ENCODE results near the gene CHD1. TPM values are rescaled to one million over a fixed set of nuclear protein-coding genes. Genes with fewer than 3 reads are reported as not detected.

Gene CHD1
- 10 to 100 TPM; 66.4 to 67.4 TPM for total RNA-seq

DNA sequence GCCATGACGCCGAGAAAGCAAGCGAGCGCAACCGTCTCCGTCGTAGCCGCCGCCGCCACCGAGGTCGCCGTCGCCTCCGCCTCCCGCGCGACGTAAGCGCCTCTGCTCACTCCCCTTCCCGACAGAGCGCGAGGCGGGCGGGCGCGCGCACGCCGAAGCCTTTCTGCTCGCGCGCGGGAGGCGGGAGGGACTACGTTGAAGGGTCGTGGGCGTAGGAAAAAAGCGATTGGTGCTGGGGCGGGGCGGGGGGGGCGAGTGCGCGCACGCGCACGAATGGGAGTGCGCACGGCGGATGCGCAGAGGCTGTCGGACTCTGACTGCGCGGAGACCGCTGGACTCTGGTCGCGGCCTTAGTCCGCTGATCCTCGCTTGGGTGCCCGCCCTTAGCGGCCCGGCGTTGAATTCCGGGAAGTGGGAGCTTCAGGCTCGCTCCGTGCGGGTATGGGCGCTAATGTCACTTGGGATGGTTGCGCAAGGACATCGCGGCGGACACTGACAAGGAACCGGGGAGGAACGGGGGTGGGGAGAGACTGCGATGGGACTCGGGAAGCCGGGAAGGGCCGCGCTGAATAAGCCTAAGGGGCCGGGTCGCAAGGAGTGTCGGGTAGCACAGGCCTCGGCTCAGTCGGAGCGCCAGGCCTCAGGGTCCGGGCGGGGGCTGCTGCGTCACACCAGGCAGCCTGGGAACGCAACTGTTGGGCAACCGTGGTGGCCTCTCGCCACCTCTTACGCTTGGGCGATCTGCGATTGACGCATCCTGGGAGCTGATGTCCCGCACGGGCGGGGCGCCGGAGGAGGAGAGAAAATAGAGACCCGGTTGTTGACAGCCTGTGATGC is at the start of gene CHD1:
CHD1 (minus strand) TSS at position 135 of the 837 bp plus-strand sequence. CDS start 2,621 bp downstream, outside the sequence.
- Mint-ChIP-seq H3K4me3 (peak within 1 kb of the TSS; percentile 98 to 99), H3K27me3 (ENCODE audit: low read depth) (no peaks in the 10 kb centered on the region), H3K4me1 (ENCODE audit: low read depth) (peaks cover 71% of the 10 kb centered on the region), H3K27ac (peak within 1 kb of the TSS; percentile 98), H3K9me3 (no peaks in the 10 kb centered on the region), H3K36me3 (ENCODE audit: insufficient read depth in 2 of 2) (peaks cover 9 to 22% of the 10 kb centered on the region in 2 donors)
- peak; percentile 80 to 81 for ATAC-seq (replicated peaks in 1 of 2)
- DNase-seq, result peak; percentile 96 to 98

DNA sequence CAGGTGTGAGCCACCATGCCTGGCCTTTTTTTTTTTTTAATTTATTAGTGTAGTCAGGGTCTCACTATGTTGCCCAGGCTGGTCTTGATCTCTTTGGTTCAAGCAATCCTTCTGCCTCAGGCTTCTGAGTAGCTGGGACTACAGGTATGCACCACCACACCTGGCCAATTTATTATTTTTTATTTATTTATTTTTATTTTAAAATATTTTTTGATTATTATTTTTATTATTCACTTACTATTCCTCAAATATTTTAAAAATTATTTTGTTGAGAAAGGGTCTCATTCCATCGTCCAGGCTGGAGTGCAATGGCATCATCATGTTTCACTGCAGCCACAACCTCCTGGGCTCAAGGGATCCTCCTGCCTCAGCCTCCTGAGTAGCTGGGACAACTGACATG is 49.7 kb upstream of the CHD1 start:
- DNase-seq (no peak), ATAC-seq (replicated peaks in 1 of 2) (no peak)
- Mint-ChIP-seq H3K9me3 (no peaks in the 10 kb centered on the region), H3K36me3 (ENCODE audit: insufficient read depth in 2 of 2) (no peaks in the 10 kb centered on the region), H3K27ac (no peak overlapping the region), H3K27me3 (ENCODE audit: low read depth) (no peaks in the 10 kb centered on the region), H3K4me3 (no peak overlapping the region), H3K4me1 (ENCODE audit: low read depth) (peaks cover 20% of the 10 kb centered on the region)

DNA sequence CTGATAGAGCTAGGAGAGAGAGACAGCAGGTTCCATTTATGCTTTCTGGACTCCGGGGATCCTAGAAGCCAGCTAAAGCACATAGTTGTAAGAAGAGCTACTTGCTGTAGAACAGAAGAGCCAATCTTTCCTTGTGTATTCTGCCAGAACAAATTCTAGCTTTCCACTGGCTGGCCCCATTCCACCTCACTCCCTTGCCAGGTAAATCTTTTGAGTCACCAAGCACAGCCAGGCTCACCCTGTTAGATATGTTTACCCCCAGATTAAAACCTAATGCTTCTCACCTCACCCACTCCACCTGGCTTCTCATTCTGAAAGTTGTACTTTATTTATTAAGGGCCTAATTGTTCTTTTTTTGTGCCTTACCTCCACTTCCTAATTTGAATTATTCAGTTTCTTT is 48.9 kb upstream of the CHD1 start:
- H3K27ac Mint-ChIP-seq, result no peak overlapping the region
- no peaks in the 10 kb centered on the region for H3K9me3 Mint-ChIP-seq
- no peaks in the 10 kb centered on the region for H3K27me3 Mint-ChIP-seq (ENCODE audit: low read depth)
- no peak overlapping the region for H3K4me3 Mint-ChIP-seq
- peaks cover 20% of the 10 kb centered on the region for H3K4me1 Mint-ChIP-seq (ENCODE audit: low read depth)
- no peaks in the 10 kb centered on the region for H3K36me3 Mint-ChIP-seq (ENCODE audit: insufficient read depth in 2 of 2)
- no peak for DNase-seq
- ATAC-seq (replicated peaks in 1 of 2), result no peak

DNA sequence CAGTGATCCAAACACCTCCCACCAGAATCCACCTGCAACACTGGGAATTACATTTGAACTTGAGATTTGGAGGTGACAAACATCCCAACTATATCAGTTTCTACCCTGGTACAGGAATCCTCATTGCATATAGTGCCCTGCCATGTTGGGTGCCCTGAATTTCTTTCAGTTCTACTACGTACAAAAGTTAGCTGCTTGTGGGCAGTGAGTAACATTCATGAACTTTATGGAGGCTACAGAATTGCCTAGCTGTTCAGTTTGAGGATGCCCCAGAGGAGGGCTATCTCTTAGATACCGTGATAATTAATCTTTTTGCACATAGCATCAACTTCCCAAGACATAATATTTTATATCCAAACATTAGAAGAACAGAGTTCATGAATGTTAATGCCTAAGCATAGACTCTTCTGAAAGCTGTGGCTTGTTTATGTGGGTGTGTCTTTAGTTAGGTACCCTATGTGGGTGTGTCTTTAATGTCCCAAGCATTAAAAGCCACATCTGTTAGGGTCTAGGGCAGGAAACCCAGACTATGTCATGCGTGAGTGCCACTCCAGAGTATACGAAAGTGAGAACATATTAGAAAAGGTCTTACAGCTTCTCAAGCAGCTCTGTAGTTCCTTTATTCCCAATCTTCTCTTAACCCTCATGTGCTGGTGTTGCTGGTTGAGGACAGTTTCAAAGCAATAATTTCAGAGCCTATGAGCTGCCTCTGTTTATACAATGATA is 47.0 kb upstream of the CHD1 start:
- ATAC-seq (replicated peaks in 1 of 2) (peak in 1 of 2 donors; percentile 49), DNase-seq (no peak)
- H3K27ac Mint-ChIP-seq, result no peak overlapping the region
- H3K9me3 Mint-ChIP-seq, result no peaks in the 10 kb centered on the region
- H3K4me1 Mint-ChIP-seq (ENCODE audit: low read depth), result peaks cover 20% of the 10 kb centered on the region
- no peaks in the 10 kb centered on the region for H3K36me3 Mint-ChIP-seq (ENCODE audit: insufficient read depth in 2 of 2)
- H3K27me3 Mint-ChIP-seq (ENCODE audit: low read depth), result no peaks in the 10 kb centered on the region
- no peak overlapping the region for H3K4me3 Mint-ChIP-seq

DNA sequence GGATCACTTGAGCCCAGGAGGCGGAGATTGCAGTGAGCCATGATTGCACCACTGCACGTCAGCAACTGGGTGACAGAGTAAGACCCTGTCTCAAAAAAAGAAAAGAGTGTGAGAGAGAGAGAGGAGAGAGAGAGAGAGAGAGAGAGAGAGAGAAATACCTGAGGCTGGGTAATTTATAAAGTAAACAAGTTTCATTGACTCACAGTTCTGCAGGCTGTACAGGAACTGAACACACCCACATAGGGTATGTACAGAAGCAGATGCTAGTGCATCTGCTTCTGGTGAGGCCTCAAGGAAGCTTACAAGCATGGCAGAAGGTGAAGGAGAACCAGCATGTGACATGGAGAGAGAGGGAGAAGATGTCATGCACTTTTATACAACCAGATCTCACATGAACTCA is 46.4 kb upstream of the CHD1 start:
- no peaks in the 10 kb centered on the region for H3K27me3 Mint-ChIP-seq (ENCODE audit: low read depth)
- ATAC-seq (replicated peaks in 1 of 2) (peak; percentile 53 to 73), DNase-seq (no peak)
- H3K27ac Mint-ChIP-seq, result no peak overlapping the region
- peaks cover 20% of the 10 kb centered on the region for H3K4me1 Mint-ChIP-seq (ENCODE audit: low read depth)
- H3K9me3 Mint-ChIP-seq, result no peaks in the 10 kb centered on the region
- no peak overlapping the region for H3K4me3 Mint-ChIP-seq
- H3K36me3 Mint-ChIP-seq (ENCODE audit: insufficient read depth in 2 of 2), result no peaks in the 10 kb centered on the region

DNA sequence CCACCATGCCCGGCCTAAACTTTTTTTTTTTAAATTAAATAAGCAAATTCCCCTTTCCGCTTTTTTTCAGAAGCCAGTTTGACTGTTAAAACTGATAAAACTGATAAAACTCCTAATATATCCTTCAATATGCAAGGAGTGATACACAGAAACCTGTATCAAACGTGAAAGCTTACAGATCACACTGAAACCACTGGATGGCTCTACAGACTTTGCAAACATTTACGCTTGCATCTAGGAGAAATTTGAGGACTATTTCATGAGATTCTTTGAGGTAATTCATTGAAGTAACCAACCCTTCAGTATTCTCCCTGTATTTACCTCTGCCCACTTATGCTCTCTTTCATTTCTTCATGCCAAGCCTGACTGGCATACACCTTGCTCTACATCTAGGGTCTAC is 40.6 kb upstream of the CHD1 start:
- Mint-ChIP-seq H3K27me3 (ENCODE audit: low read depth) (no peaks in the 10 kb centered on the region), H3K9me3 (peaks cover 0 to 5% of the 10 kb centered on the region in 2 donors), H3K4me3 (no peak overlapping the region), H3K4me1 (ENCODE audit: low read depth) (no peaks in the 10 kb centered on the region), H3K36me3 (ENCODE audit: insufficient read depth in 2 of 2) (peaks cover 0 to 8% of the 10 kb centered on the region in 2 donors), H3K27ac (no peak overlapping the region)
- no peak for DNase-seq
- ATAC-seq (replicated peaks in 1 of 2), result no peak

DNA sequence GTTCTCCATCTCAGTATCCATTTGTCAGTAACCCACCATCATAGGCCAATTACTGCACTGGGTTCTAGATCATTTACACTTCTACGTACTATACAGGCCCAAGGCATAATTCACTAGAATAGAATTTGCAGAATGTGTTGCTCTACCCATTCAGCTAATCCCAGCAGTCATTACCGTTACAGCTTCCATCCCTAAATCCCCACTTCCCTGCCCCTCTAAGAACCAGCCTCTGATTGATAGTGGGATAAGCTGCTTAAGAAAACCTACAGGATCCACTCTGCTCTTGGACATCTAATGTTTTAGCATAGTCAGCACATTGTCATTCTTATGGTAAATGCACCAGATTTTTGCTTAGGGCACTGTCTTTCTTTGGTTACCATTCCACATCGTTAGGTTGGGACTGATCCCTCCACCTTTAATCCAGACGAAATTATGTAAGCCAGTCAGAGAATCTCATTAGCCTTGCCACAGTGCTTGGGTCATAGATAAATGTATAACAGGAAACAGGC is 39.3 kb upstream of the CHD1 start:
- Mint-ChIP-seq H3K4me1 (ENCODE audit: low read depth) (no peaks in the 10 kb centered on the region), H3K27me3 (ENCODE audit: low read depth) (no peaks in the 10 kb centered on the region), H3K4me3 (no peak overlapping the region), H3K27ac (no peak overlapping the region), H3K36me3 (ENCODE audit: insufficient read depth in 2 of 2) (peaks cover 0 to 8% of the 10 kb centered on the region in 2 donors), H3K9me3 (peaks cover 0 to 5% of the 10 kb centered on the region in 2 donors)
- DNase-seq (no peak), ATAC-seq (replicated peaks in 1 of 2) (no peak)

DNA sequence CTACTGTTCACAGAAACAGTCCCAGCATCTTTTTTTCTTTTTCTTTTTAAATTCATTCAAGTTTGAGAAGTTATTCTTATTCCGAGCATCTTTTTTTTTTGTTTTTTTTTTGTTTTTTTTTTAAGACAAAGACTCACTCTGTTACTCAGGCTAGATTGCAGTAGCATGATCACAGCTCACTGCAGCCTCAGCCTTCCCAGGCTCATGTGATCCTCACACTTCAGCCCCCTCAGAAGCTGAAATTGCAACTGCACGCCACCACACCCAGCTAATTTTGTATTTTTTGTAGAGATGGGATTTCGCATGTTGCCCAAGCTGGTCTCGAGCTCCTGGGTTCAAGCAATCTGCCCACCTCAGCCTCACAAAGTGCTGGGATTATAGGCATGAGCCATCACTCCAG is 36.4 kb upstream of the CHD1 start:
- Mint-ChIP-seq H3K9me3 (peaks cover 0 to 5% of the 10 kb centered on the region in 2 donors), H3K27me3 (ENCODE audit: low read depth) (no peaks in the 10 kb centered on the region), H3K4me1 (ENCODE audit: low read depth) (no peaks in the 10 kb centered on the region), H3K4me3 (no peak overlapping the region), H3K27ac (no peak overlapping the region), H3K36me3 (ENCODE audit: insufficient read depth in 2 of 2) (peaks cover 0 to 8% of the 10 kb centered on the region in 2 donors)
- DNase-seq (no peak), ATAC-seq (replicated peaks in 1 of 2) (no peak)

DNA sequence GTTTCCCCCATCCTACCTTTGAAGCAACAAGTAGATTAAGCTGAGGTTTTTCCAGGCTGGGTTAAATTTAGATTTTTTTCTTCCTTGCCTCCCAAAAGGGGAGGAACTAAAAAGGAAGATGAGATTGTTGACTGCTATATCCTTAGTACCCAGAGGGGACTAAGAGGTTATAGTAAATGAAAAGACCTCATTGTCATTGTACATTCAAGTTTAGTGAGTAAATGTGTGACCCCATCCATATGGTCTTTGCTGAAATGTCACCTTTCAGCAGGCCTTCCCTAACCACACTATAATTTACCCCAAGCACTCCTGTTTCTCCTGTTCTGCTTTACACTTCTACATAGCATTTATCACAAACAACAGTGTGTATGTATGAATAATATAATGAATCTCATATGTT is 35.8 kb upstream of the CHD1 start:
- peaks cover 0 to 5% of the 10 kb centered on the region in 2 donors for H3K9me3 Mint-ChIP-seq
- peaks cover 0 to 8% of the 10 kb centered on the region in 2 donors for H3K36me3 Mint-ChIP-seq (ENCODE audit: insufficient read depth in 2 of 2)
- ATAC-seq (replicated peaks in 1 of 2) (no peak), DNase-seq (no peak)
- H3K4me3 Mint-ChIP-seq, result no peak overlapping the region
- H3K4me1 Mint-ChIP-seq (ENCODE audit: low read depth), result no peaks in the 10 kb centered on the region
- no peaks in the 10 kb centered on the region for H3K27me3 Mint-ChIP-seq (ENCODE audit: low read depth)
- no peak overlapping the region for H3K27ac Mint-ChIP-seq

DNA sequence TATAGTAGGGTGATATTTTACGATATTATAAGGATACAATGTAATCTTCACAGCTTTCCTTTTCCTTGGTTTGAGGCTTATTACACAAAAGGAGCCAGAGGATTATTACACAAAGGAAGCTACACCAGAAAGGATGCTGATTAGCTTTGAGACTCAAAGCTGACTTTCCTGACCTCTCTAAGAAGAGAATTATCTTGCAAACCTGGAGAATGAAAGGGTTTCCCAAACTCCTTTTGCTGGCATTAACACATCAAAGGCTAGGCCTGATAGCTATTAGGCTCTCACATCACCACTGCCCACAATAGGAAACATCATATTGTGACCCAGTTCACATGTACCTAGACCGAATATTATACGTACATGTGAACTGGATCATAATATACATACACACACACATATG is 34.2 kb upstream of the CHD1 start:
- Mint-ChIP-seq H3K27ac (no peak overlapping the region), H3K27me3 (ENCODE audit: low read depth) (no peaks in the 10 kb centered on the region)

DNA sequence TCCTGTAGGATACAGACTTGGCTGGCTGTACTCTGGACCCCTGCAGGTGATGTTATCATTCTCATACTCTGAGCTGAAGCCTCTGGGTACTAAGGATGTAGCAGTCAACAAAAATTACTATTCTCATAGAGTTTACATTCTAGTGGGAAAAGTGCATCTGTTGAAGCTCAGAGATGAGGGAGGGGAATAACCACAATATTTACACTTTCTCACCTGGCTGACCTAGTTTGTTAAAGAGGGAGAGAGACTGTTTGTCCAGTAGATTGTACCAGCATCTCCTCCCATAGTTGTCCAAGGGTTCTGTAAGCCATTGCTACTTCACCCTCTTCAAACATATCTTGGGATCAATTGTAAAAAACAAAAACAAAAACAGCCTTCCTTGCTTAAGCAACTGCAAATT is 33.8 kb upstream of the CHD1 start:
- Mint-ChIP-seq H3K27ac (no peak overlapping the region), H3K4me1 (ENCODE audit: low read depth) (no peaks in the 10 kb centered on the region), H3K9me3 (peaks cover 0 to 5% of the 10 kb centered on the region in 2 donors), H3K36me3 (ENCODE audit: insufficient read depth in 2 of 2) (peaks cover 0 to 8% of the 10 kb centered on the region in 2 donors), H3K27me3 (ENCODE audit: low read depth) (no peaks in the 10 kb centered on the region), H3K4me3 (no peak overlapping the region)
- no peak for DNase-seq
- no peak for ATAC-seq (replicated peaks in 1 of 2)

More for the DNA sequence above, 34.2 kb upstream of the CHD1 start:
- no peak overlapping the region for H3K4me3 Mint-ChIP-seq
- peaks cover 0 to 8% of the 10 kb centered on the region in 2 donors for H3K36me3 Mint-ChIP-seq (ENCODE audit: insufficient read depth in 2 of 2)
- DNase-seq (no peak), ATAC-seq (replicated peaks in 1 of 2) (no peak)
- no peaks in the 10 kb centered on the region for H3K4me1 Mint-ChIP-seq (ENCODE audit: low read depth)
- peaks cover 0 to 5% of the 10 kb centered on the region in 2 donors for H3K9me3 Mint-ChIP-seq

DNA sequence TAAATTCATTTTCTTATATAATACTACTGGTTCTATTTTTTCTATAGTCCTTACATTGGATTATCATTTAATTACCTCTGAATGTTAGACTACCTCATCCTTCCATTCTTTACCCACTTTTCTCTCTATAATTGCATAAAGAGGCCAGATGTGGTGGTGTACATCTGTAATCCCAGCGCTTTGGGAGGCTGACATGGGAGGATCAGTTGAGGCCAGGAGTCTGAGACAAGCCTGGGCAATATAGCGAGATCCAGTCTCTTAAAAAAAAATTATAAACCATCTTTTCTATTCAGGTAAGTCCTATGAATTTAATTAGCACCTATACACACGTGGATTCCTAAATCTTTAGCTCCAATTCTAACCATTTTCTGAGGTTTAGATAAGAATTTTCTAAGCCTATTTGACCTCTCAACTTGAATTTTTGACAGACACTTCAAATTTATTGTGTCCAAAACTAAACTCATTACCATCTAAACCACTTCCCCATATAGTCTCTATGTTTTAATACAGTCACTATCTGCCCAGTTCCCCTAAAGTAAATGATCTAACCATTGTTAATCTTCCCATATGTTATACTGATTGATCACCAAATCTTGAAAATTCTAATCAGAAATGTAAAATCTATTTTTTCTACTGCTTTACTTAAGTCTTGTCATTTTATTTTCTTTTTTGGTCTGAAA is 33.0 kb upstream of the CHD1 start:
- no peak for ATAC-seq (replicated peaks in 1 of 2)
- no peaks in the 10 kb centered on the region for H3K27me3 Mint-ChIP-seq (ENCODE audit: low read depth)
- no peaks in the 10 kb centered on the region for H3K4me1 Mint-ChIP-seq (ENCODE audit: low read depth)
- no peak overlapping the region for H3K27ac Mint-ChIP-seq
- DNase-seq, result no peak
- no peak overlapping the region for H3K4me3 Mint-ChIP-seq
- H3K9me3 Mint-ChIP-seq, result peaks cover 0 to 5% of the 10 kb centered on the region in 2 donors
- peaks cover 0 to 8% of the 10 kb centered on the region in 2 donors for H3K36me3 Mint-ChIP-seq (ENCODE audit: insufficient read depth in 2 of 2)

DNA sequence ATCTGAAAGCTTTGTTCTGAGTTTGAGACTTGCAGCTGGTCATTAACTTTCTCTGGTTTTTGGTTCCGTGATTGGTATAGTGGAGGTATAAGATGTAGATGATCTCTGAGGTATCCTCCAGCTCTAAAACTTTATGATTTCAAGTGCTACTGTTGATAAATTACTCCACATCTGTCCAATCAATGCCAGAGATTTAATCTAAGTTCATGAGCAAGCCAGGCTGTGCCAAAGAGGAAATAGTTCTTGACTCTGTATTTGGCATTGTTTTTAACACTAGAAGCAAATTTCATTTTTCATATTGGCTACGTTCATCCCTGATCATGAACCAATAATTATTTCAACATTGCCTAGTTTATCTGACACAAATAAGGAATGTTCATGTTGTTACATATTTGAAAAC is 28.5 kb upstream of the CHD1 start:
- H3K9me3 Mint-ChIP-seq, result no peaks in the 10 kb centered on the region
- no peaks in the 10 kb centered on the region for H3K27me3 Mint-ChIP-seq (ENCODE audit: low read depth)
- DNase-seq, result no peak
- no peak for ATAC-seq (replicated peaks in 1 of 2)
- no peak overlapping the region for H3K27ac Mint-ChIP-seq
- H3K4me3 Mint-ChIP-seq, result no peak overlapping the region
- no peaks in the 10 kb centered on the region for H3K4me1 Mint-ChIP-seq (ENCODE audit: low read depth)
- no peaks in the 10 kb centered on the region for H3K36me3 Mint-ChIP-seq (ENCODE audit: insufficient read depth in 2 of 2)
